IMR-90 (cell line): ENCODE data around the gene HRH2.

ENCODE experiments used
- CTCF ChIP-seq: conservative IDR thresholded peaks from 2 replicates; pipeline ENCODE4 v1.5.1; 2012; ENCODE audit warnings: mild to moderate bottlenecking, low read depth, low read length, improper control_type of control experiment
- MAFK ChIP-seq: IDR thresholded peaks from 2 replicates; pipeline ENCODE4 v1.6.1; 2012; ENCODE audit warnings: low read depth, low read length, improper control_type of control experiment
- POLR2A ChIP-seq: IDR thresholded peaks from 2 replicates; pipeline ENCODE4 v1.6.1; 2012; ENCODE audit warnings: mild to moderate bottlenecking, low read depth, low read length
- RAD21 ChIP-seq: IDR thresholded peaks from 2 replicates; pipeline ENCODE4 v1.6.1; 2012; ENCODE audit warnings: low read length, improper control_type of control experiment
- USF2 ChIP-seq: fragments of 150-350 bp; IDR thresholded peaks from 2 replicates; pipeline ENCODE4 v1.6.1; 2017; ENCODE audit warnings: mild to moderate bottlenecking, antibody characterized with exemption, low read length, low read depth

GRCh38 chr5:175614861-175615260 lies 43.0 kb upstream of the HRH2 start:
- TF ChIP-seq POLR2A (no peak), CTCF (no peak), RAD21 (no peak), USF2 (no peak), MAFK (no peak)
